Measurements from ENCODE around the gene RBM19.

The RBM19 gene

DNA sequence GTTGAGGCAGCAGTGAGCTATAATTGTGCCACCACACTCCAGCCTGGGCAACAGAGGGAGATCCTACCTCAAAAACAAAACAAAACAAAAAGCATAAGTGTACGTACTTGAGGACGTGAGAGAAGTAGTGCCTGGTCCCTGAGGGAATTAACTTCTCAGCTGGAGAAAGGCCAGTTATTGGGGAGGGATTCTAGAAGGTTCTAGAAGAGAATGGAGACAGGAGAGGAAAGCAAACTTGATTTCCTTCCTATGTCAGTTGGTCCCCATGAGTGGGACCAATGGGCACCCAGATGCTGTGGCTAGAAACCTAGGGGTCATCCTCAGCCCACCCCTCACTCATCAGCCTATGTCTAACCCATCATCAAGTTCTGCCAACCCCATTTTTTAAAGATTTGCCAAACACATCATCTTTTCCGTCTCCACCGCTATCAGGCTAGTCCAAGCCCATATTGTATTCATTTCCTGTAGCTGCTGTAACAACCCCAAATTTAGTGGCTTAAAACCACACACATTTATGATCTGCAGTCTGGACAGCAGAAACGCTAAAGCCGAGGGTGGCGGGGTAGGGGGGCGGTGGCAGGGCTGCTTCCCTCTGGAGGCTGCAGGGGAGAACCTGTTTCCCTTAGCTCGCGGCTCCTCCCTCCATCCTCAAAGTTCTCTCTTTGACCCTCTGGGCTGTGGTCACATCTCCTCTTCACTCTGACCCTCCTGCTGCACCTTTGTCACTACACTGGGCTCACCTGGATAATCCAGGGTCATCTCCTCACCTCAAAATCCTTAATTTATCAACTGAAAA is 7.2 kb upstream of the RBM19 start:
- H3K27ac ChIP-seq, result no peak overlapping the region
- TF ChIP-seq CTCF (conservative IDR thresholded peaks at IDR 0.05), result no peak

DNA sequence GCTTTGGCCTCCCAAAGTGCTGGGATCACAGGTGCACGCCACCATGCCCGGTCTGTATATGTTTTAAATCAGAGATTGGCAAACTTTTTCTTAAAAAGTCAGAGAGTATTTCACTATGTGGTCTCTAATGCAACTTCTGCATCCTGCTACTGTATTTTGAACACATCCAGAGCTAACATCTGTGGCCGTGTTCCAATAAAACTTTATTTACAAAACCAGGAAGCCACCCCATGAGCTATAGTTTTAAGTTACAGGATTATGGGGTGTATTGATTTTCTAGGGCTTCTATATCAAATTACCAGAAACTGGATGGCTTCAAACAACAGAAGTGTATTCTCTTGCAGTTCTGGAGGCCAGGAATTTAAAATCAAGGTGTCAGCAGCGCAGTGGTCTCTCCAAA is 5.3 kb upstream of the RBM19 start:
- no peak overlapping the region for H3K27ac ChIP-seq
- TF ChIP-seq CTCF (conservative IDR thresholded peaks at IDR 0.05), result no peak

GRCh38 chr12:113970211-113970610 is 4.1 kb upstream of the RBM19 start:
- no peak overlapping the region for H3K27ac ChIP-seq

DNA sequence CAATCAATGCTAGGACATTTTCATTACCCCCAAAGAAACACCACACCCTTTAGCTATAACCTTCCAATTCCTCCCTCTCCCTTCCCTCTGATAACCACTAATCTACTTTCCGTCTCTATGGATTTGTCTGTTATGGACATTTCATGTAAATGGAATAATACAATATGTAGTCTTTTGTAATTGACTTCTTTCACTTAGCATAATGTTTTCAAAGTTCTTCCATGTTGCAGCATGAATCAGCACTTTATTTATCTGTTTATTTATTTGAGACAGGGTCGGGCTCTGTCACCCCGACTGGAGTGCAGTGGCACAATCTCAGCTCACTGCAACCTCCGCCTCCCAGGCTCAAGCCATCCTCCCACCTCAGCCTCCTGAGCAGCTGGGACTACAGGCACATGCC is 1.2 kb upstream of the RBM19 start:
- H3K27ac ChIP-seq, result no peak overlapping the region
- no peak for TF ChIP-seq CTCF (conservative IDR thresholded peaks at IDR 0.05)

More at GRCh38 chr12:113970211-113970610, 4.1 kb upstream of the RBM19 start:
- TF ChIP-seq CTCF (conservative IDR thresholded peaks at IDR 0.05), result no peak

DNA sequence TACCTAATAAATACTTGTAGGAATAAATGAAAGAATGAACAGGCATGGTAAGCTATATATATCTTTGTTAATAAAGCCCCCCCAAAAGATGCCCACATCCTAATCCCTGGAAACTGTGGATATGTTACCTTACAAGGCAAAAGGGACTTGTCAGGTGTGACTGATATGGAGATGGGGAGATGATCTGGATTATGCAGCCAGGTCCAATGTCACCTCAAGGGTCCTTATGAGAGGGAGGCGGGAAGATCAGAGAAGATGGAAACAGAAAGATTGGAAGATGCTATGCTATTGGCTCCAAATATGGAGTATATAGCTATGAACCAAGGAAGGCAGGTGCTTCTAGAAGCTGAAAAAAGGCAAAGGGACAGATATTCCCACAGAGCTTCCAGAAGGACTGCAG is 3.4 kb downstream of the RBM19 start:
- H3K27ac ChIP-seq, result no peak overlapping the region
- TF ChIP-seq CTCF (conservative IDR thresholded peaks at IDR 0.05), result no peak

GRCh38 chr12:113961921-113962710 is 4.0 kb downstream of the RBM19 start:
- no peak overlapping the region for H3K27ac ChIP-seq

More at GRCh38 chr12:113961921-113962710, 4.0 kb downstream of the RBM19 start:
- TF ChIP-seq CTCF (conservative IDR thresholded peaks at IDR 0.05), result no peak

Measured in VCaP (cell line).